ENCODE results near the gene SMTNL2.

DNA sequence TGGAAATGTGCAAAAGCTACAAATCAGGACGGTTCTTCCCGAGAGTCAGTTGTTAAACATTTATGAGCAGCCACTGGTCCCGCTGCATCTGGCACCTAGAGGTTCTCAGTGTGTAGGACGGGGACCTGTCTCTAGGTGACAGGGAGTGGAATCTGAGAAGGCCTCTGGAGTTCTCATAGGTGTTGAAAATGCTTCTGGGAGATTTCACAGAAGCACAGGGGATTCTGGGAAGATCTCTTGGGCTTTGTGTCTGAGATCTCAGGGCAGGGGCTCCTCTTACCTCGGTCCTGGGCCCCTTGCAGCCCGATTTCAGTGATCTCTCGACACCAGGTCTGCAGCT is 48.2 kb downstream of the SMTNL2 start:
- no peak for TF ChIP-seq EZH2 (IDR thresholded peaks at IDR 0.05; ENCODE audit: low read length, missing control alignments)
- TF ChIP-seq, protein P1, sequence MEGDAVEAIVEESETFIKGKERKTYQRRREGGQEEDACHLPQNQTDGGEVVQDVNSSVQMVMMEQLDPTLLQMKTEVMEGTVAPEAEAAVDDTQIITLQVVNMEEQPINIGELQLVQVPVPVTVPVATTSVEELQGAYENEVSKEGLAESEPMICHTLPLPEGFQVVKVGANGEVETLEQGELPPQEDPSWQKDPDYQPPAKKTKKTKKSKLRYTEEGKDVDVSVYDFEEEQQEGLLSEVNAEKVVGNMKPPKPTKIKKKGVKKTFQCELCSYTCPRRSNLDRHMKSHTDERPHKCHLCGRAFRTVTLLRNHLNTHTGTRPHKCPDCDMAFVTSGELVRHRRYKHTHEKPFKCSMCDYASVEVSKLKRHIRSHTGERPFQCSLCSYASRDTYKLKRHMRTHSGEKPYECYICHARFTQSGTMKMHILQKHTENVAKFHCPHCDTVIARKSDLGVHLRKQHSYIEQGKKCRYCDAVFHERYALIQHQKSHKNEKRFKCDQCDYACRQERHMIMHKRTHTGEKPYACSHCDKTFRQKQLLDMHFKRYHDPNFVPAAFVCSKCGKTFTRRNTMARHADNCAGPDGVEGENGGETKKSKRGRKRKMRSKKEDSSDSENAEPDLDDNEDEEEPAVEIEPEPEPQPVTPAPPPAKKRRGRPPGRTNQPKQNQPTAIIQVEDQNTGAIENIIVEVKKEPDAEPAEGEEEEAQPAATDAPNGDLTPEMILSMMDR (conservative IDR thresholded peaks at IDR 0.05 in 1 of 2, IDR thresholded peaks at IDR 0.05 in 1 of 2; ENCODE audit: low read depth in 1 of 2, low read length in 2 of 2), result no peak
